ENCODE measurements around the gene DDX10.

DNA sequence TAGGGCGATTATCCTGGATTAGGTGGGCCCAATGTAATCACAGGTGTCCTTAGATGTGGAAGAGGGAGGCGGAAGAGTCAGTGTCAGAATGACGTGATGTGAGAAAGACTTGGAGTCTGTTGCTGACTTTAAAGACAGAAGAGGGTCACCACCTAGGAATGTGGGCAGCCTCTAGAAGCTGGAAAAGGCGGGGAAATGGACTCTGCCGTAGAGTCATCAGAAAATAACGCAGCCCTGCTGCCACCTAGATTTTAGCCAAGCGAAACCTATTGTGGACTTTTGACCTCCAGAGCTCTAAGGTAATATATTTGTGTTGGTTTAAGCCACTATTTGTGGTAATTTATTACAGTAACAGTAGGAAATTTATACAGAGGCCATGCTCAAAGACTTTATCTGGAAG lies 4.8 kb downstream of the DDX10 start:
- no peak for TF ChIP-seq POLR2A (IDR thresholded peaks at IDR 0.05)
- TF ChIP-seq POLR2AphosphoS5 (IDR thresholded peaks at IDR 0.05) = no peak
- TF ChIP-seq EP300 (IDR thresholded peaks at IDR 0.05) = no peak
